ENCODE data around the gene ZNF793.

DNA sequence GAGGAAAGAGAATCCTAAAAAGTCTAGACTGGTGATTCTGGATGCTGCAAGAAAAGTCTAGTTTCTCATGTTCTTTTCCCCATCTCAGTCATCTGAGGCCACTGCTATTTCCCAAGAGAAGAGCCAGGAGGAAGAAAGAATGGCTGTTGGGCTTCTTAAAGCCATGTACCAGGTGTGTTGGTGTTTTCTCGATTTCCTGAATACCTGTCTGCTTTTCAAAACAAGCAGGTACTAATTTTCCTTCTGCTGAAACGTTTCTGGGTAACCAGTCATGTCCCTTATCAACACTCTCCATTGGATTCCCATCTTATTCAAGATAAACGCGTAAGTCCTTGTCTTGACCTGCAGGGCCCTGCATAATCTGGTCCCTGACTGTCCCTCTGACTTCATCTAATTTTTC lies 36.5 kb upstream of the ZNF793 start:
- TF ChIP-seq, protein P1, sequence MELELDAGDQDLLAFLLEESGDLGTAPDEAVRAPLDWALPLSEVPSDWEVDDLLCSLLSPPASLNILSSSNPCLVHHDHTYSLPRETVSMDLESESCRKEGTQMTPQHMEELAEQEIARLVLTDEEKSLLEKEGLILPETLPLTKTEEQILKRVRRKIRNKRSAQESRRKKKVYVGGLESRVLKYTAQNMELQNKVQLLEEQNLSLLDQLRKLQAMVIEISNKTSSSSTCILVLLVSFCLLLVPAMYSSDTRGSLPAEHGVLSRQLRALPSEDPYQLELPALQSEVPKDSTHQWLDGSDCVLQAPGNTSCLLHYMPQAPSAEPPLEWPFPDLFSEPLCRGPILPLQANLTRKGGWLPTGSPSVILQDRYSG (tag; conservative IDR thresholded peaks at IDR 0.05; ENCODE audit: low read depth): no peak
- TF ChIP-seq, protein P2, sequence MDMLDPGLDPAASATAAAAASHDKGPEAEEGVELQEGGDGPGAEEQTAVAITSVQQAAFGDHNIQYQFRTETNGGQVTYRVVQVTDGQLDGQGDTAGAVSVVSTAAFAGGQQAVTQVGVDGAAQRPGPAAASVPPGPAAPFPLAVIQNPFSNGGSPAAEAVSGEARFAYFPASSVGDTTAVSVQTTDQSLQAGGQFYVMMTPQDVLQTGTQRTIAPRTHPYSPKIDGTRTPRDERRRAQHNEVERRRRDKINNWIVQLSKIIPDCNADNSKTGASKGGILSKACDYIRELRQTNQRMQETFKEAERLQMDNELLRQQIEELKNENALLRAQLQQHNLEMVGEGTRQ (CRISPR knock-in tag; IDR thresholded peaks at IDR 0.05): no peak
- no peak for TF ChIP-seq FOXM1 (IDR thresholded peaks at IDR 0.05; ENCODE audit: low read depth)
- TF ChIP-seq FOXM1 (CRISPR knock-in tag; IDR thresholded peaks at IDR 0.05; ENCODE audit: low read depth): no peak
- TF ChIP-seq POLR2AphosphoS5 (IDR thresholded peaks at IDR 0.05; ENCODE audit: control insufficient read depth, insufficient read depth, low read depth, low read length): no peak

Measured in K562 (cell line).